HG02759 (cell line): Measurements from ENCODE around the gene C10orf71.

ENCODE experiments used
- ATAC-seq: cut with Tn5 transposase; IDR thresholded peaks from one replicate; pipeline ENCODE4 v1.9.1; 2021; ENCODE audit warnings: mild to moderate bottlenecking, moderate library complexity; ENCODE audit not compliant: unreplicated experiment

C10orf71 gene

GRCh38 chr10:49330127-49330665, 31.2 kb downstream of the C10orf71 start:
- ATAC-seq: no peak

GRCh38 chr10:49331431-49331830, 32.5 kb downstream of the C10orf71 start:
- ATAC-seq: no peak

GRCh38 chr10:49332333-49332732, 33.4 kb downstream of the C10orf71 start:
- ATAC-seq: no peak

- ATAC-seq: no peak
Observed at GRCh38 chr10:49332768-49333167, 33.8 kb downstream of the C10orf71 start.

GRCh38 chr10:49333192-49333591, 34.2 kb downstream of the C10orf71 start:
- no peak for ATAC-seq

DNA sequence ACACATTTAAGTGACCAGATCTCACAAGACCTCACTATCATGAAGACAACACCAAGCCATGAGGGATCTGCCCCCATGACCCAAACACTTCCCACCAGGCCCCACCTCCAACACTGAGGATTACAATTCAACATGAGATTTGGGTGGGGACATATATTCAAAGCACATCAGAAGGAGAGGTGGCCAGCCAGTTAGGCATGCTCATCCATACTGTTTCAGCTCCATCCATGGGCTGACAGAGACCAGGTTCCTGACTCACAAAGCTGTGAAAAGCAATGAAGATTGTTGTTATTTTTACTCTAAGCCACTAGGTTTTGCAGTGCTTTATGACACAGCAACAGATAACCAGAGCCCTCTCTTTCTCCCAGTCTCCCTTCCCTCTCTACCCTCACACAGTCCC, 36.0 kb downstream of the C10orf71 start:
- ATAC-seq: no peak

DNA sequence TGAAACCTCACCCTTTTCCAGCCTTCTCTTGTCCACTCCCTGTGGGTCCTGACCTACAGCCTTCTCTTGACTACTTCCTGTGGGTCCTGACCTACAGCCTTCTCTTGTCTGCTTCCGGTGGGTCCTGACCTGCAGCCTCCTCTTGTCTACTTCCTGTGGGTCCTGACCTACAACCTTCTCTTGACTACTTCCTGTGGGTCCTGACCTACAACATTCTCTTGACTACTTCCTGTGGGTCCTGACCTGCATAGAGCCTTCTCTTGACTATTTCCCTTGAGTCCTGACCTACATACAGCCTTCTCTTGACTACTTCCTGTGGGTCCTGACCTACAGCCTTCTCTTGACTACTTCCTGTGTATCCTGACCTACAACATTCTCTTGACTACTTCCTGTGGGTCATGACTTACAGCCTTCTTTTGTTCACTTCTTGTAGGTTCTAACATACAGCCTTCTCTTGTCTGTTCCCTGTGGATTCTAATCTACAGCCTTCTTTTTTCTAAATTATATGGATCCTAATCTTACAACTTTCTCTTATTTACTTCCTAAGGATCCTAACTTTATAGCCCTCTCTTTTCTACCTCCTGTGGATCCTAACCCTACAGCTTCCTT, 36.5 kb downstream of the C10orf71 start:
- no peak for ATAC-seq

DNA sequence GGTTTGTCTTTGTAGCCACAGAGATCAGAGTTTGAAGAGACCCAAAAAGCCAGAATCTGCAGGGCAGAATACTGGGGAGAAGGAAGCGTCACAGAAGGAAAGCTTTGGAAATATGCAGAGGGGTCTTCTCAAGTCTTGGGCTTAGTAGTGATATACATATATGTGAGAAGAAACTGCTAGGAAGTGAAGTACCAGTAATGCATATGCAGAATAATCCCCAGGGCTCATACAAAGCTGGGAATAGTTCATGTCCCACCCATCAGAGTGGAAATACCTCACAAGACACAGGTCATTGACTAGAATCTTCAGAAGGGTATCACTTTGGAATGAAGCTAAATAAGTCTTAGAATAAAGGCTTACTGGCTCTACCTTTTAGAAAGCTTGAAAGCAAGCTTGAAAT, 39.6 kb downstream of the C10orf71 start:
- no peak for ATAC-seq

- ATAC-seq: no peak
Observed at GRCh38 chr10:49344840-49345239, 45.9 kb downstream of the C10orf71 start.

GRCh38 chr10:49347342-49347741, 48.4 kb downstream of the C10orf71 start:
- no peak for ATAC-seq

GRCh38 chr10:49347827-49348226, 48.9 kb downstream of the C10orf71 start:
- no peak for ATAC-seq

GRCh38 chr10:49348593-49348992, 49.6 kb downstream of the C10orf71 start:
- no peak for ATAC-seq

GRCh38 chr10:49349390-49349789, 50.4 kb downstream of the C10orf71 start:
- ATAC-seq: no peak

DNA sequence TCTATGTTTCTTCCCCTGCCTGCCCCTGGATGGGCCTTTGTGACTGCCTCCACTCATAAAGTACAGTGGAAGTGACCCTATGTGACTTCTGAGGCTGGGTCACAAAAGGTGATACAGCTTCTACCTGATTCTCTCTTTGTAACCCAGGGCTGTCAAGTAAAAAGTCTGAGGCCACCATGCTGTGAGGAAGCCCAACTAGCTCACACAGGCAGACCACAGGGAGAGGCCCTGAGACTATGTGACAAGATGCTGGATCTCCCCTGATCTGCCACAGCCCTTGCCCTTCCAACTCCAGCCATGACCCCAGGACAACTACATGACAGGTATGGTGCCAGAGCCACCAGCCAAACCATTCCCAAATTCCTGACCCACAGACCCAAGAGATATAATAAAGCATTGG, 51.2 kb downstream of the C10orf71 start:
- no peak for ATAC-seq

- ATAC-seq: no peak
Observed at GRCh38 chr10:49350846-49351532, 52.0 kb downstream of the C10orf71 start.

DNA sequence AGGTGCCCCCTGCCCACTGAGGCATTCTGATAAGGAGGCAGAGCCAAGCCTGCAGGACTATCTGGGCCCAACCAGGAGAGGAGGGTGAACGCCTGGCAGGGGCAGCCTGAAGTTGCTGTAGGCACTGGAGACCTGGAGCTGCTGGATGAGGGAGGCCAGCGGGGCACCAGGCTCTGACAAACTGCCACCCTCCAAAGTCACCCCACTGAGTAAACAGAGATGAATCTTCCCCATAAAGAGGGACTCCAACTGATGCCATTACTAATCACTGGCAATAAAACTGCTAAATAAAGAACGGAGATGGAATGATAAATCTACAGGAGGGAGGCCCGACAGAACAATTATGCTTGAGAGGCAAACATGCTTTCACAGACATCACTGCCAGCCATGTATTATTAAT, 52.7 kb downstream of the C10orf71 start:
- ATAC-seq: no peak

GRCh38 chr10:49352323-49352722, 53.4 kb downstream of the C10orf71 start:
- ATAC-seq: no peak

DNA sequence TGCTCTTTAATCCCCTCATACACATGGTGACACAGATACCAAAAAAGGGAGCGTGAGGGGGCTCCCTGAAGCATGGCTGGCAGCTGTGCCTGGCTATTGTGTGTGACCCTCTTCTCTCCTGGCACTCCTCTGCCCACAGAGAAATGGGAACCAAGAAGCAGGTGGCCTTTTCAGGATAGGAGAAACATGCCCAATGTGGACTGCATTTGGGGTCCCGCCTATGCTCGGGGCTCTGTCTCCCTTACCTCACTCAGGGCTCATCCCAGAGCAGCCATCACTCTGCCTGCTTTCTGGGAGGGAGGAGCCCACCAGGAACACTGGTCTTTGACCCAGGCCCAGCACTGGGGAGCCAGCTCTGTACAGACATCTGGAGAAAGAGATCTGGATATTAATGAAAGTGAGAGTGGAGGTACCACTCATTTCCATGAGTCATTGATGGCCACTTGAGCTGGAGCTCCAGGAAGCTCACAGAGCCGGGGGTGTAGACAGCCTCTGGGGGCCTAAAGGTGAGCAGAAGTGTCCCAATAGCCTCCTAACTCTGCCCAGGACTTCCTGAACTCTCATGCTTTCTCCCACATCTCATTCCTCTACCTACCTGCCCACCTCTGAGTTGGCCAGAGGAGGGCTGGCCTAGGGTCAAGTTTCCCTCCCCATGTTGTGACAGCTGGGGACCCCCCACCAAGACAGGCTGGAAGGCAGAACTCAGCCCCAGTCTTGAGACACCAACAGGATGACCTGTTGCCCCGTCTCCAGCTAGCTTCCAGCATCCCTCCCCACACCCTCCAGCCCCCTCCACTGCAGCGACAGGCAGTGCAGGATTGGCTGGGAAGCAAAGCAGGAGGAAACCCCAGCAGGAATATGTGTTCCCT, 54.3 kb downstream of the C10orf71 start:
- ATAC-seq: no peak

DNA sequence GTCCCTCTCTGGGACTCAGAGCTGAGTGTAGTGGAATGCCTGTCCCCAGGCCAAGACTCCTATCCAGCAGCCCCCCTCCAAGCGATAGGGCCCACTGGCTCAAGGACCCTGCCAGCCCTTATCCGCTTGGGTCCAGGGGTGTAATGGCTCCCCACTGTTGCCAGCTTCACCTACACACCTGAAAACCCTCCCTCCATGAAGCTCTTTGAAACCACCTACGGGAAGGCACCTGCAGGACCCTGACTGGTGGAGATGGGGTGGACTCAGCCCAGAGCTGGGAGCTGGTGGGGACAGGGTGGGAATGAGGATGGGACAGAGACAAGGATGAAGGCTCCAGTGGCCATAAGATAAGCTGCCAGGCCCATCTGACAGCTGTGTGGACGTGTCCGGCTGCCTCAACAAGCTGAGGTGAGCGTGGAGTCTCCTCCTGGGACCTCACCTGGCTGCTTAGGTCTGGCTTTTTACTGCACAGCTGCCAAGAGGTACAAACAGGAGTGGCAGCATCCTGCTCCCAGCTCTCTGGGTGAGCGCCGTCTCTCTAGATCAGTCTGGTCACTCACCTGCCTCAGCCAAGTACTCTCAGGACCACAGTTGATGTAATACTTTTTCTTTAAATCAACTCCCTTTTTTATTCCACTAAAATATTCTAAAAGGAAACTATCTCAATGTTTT, 55.1 kb downstream of the C10orf71 start:
- no peak for ATAC-seq

GRCh38 chr10:49354593-49354992, 55.6 kb downstream of the C10orf71 start:
- ATAC-seq: no peak

DNA sequence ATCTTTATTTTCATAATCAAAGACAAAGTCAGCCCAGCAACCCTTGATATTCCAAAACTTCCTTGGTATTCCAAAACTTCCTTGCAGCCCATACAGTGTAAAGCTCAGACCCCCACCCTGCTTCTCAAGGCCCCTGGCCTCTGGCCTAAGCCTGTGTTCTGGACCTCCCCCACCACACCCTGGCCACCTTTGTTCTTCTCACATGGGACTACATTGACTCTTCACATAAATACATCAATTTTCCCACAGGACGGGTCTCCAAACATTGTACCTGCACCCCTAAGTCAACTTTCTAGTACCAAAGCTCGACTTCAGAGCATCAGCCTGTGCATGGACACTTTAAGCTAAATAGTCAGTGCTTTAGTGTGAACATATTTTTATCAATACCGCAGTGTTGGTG, 56.3 kb downstream of the C10orf71 start:
- no peak for ATAC-seq
